MV-4-11 (cell line): Measurements from ENCODE around the gene IL2RG.

Source experiments
- DNase-seq: peaks from one replicate; lab custom pipeline; 2025; lab: John Stamatoyannopoulos, UW

Gene IL2RG

DNA sequence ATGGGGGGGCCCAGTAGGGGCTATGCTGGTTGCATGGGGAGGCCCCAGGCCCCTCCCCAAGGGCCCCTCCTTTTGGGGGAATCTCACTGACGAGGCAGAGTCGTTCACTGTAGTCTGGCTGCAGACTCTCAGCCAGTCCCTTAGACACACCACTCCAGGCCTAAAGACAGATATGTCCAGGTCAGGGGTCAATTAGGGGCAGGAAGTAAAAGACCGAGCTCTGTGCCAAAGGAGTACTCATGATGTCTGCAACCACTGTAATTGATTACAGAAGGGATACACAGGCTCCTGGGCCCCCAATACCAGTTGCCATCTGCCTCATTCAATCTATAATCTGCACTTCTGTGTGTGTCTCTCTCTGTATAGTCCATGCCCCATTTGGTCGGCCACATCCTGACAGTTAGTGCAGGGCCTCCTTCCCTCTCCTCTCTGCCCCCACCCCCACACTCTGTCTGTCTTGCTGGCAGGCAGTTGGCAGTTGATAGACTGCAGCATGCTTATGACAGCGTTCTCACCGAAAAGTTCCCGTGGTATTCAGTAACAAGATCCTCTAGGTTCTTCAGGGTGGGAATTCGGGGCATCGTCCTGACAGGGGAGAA is 3.5 kb downstream of the IL2RG start:
- DNase-seq = peak; percentile 58

DNA sequence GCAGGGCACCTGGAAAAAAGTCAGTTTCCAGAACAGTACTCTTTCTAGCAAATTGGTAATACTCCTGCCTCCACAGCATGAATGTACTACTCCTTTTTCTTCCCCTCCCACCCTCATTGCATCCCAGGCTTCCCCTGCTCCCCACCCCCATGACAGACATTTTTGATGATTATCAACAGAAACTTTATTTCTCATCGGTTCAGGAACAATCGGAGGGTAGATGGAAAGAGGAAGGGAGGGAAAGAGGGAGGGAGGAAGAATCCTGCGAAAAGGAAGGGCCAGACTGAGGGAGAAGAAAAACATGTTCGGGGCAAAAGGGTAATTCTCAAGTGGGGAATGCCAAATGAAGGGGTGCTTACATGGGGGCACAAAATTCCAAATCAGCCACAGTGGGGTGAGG is 4.1 kb downstream of the IL2RG start:
- DNase-seq = no peak

DNA sequence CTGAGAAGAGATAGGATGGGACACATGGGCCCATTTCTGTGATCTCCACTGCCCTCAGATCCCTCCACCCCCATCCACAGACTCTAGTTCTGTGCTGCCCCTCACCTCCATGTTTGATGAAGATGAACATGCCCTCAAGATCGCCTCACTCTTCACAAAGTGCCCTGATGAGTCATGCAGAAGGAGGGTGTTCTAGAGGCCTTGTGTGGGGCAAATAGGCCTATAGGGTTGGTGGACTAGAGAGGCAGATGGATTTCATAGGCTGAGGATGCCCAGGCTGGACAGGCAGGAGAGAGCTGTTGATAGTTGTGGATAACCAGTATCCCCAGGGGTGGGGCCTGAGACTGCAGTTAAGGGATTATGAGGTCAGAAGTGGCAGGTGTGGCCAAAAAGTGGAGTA is 5.0 kb downstream of the IL2RG start, which contains the start of gene CXorf65:
Gene CXorf65 (minus strand): TSS at position 314 of the 400 bp plus-strand sequence. CDS start 184 bp downstream, at position 130.
- peak; percentile 59 for DNase-seq

DNA sequence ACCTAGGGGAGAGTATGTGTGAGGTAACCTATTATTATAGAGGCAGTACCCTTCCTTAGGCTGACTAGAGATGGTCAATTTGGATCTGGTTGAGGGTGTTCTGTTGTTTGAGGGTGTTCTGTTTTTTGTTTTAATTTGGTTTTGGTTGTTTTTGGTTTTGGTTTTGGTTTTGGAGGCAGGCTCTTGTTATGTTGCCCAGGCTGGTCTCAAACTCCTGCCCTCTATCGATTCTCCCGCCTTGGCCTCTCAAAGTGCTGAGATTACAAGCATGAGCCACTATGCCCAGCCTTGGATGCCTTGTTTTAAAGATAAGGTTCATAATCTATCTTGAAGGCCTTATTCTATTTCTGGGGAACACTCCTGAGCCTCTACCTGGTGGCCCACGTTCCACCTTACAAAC is 5.7 kb downstream of the IL2RG start:
- DNase-seq = no peak

DNA sequence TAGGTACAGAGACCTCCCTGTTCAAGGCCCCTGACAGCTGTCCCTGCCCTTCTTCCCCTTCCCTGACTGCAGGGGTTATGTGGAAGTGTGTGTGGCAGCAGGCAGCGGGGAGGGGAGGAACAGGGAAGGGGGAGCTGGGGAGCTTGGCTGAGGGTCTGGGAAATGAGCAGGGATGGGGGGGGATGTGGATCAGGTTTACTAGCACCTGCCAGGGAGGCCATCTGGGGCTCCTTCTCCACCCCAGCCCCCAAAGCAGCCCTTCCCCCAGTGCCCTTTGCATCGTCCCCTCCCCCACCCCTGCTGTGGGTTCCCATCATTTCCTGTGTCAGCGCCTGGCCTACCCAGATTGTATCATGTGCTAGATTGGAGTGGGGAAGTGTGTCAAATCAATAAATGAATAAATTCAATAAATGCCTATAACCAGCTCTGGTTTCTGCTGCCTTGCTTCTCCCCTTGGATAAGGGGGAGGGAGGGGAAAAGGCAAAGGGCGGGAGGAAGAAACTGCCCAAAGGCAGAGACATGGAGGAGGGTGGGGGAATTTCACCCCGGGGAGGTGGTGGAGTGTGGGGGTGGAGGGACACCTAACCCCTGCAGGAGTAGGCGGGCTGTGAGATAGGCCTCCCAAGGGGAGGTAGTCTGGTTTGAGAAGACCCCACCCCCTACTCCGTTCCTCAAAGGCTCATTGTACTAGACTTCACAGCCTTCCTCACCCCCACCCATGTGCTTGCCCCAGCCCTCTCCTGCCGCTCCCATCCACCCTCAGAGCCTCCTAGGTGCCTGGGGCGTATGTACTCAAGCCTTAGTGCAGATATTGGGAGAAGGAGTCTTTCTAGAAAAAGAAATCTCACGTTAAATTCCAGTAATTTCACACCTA is 8.0 kb downstream of the IL2RG start:
- DNase-seq = peak; percentile 34

DNA sequence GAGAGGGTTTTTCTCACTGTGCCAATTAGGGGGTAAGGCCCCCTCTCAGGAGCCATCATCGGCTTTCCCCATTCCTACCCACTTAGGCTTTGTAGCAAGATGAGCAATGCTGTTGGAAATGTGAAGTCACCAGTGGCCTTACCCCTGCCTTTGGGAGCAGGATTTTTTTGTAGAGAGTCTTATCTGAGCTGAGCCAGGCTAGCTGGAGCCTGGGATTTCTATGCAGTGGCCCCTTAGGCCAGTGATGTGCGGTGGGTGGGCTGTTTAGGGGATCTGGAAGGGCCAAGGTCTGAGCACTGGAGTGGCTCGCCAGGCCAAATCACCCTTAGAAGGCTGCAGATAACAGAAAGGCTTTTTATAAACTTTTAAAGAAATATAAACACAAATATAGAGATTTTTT is 9.1 kb downstream of the IL2RG start:
- DNase-seq = no peak

DNA sequence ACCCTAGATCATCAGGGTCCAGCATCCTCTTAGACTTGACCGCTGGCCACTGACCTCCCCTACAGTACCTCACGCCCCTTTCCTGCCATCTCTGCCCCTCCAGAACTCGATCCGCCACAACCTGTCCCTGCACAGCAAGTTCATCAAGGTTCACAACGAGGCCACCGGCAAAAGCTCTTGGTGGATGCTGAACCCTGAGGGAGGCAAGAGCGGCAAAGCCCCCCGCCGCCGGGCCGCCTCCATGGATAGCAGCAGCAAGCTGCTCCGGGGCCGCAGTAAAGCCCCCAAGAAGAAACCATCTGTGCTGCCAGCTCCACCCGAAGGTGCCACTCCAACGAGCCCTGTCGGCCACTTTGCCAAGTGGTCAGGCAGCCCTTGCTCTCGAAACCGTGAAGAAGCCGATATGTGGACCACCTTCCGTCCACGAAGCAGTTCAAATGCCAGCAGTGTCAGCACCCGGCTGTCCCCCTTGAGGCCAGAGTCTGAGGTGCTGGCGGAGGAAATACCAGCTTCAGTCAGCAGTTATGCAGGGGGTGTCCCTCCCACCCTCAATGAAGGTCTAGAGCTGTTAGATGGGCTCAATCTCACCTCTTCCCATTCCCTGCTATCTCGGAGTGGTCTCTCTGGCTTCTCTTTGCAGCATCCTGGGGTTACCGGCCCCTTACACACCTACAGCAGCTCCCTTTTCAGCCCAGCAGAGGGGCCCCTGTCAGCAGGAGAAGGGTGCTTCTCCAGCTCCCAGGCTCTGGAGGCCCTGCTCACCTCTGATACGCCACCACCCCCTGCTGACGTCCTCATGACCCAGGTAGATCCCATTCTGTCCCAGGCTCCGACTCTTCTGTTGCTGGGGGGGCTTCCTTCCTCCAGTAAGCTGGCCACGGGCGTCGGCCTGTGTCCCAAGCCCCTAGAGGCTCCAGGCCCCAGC is 10.5 kb downstream of the IL2RG start:
- DNase-seq = no peak

DNA sequence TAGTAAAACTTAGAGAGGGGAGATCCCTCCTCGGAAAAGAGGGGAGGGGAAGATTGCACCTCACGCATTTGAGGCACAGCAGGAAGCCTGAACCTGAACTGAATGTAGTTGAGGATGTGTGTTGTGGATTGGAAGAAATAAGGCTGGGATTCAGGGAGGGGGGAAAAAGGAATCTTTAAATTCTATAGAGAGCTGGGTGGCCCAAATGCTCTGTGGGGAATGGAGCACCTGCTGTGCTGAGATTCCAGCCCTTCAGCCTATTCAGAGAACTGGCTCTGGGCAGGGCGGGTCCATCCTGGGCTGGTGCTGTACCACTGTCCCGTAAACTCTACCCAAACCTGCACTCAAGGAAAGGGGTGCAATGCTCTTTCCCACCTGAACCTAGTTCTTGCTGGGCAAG is 11.6 kb downstream of the IL2RG start:
- DNase-seq = no peak

DNA sequence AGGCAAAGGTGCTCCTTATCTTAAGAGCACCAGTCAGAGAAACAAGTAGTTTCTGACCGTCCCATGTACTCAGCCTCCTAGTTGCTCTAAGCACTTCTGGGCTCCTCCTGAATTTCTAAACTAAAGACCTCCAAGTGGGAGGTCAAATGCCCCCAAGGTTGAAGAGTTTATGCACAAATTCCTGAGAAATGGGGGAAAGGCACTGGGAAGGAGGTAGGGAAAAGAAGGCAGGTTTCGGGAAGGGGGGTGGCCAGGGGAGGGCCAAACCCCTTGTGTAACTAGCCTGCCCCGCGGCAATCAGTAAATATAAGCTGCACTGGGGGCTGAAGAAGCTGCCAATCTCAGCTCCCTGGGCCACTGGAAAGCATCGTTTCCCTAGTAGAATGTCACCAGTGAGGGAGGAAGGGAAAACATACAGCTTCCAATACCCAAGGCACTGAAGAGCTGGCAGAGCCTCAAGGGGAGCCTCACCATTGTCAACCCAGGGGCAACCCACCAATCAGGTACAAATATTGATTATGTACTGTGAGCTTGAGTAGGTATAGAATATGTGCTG is 12.3 kb downstream of the IL2RG start:
- no peak for DNase-seq

DNA sequence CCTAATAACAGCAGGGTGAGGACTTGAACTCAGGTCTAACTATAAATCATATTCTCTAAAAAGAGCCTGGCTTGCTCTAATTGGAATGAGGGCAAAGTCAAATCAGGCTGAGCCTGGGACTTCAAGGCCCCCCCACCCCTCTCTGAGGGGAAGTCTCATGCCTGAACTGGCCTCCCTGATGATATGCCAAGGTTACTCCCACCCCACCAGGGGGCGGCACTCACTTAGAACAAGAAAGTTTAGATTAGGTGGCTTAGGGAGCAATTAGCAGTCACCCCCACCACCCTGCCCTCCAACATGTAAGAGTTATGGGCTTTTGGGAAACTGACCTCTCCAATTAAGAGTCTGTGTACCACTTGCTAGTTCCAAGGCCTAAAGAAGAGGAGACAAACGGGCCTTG is 13.1 kb downstream of the IL2RG start:
- DNase-seq = peak; percentile 60

DNA sequence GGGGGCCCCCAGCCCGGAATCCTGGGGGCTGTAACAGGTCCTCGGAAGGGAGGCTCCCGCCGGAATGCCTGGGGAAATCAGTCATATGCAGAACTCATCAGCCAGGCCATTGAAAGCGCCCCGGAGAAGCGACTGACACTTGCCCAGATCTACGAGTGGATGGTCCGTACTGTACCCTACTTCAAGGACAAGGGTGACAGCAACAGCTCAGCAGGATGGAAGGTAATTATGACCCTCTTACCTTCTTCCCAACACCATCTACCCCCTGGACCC is 14.7 kb downstream of the IL2RG start:
- DNase-seq = no peak

DNA sequence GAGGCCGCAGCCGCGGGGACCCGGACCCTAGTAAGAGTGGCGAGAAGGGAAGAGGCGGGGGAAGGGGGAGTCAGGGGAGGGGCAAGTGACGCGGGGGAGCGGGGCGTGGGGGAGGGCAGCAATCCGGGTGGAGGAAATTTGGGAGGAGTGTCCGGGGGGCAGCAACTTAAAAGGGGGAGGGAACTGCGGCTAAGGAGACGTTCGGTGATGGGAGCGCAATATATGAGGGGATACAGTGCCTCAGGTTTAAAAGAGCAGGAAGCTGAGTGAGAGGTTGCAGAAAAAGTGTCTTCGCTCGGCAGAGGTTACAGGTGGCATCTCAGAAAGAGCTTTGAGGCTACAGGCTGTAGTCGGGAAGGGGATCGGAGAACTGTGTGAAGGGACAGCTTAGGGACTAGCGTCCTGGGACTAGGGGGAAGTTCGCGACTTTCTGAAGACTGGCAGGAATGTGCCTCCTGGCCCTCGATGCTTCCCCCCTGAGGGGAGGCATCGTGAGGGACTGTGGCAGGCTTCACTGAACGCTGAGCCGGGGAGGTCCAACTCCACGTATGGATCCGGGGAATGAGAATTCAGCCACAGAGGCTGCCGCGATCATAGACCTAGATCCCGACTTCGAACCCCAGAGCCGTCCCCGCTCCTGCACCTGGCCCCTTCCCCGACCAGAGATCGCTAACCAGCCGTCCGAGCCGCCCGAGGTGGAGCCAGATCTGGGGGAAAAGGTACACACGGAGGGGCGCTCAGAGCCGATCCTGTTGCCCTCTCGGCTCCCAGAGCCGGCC is 15.2 kb downstream of the IL2RG start:
- no peak for DNase-seq

DNA sequence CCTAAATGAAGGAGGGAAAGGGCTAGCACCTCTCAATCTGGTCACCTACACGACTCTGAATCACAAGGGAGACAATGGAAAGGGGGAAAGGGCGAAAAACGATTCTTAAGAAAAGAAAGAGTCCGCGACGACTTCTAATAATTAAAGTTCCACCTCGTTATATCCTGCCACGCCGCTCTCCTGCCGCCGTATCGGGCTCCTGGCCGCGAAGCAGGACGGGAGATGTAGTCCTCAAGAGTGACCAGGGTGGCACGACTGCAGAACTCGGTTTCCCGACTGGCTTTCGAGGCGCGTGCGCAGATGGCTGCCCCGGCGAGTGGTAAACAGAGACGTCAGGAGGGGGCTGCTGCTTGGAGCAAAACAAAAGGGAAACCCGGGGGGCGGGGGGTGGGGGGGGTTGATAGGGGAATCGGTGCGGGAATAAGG is 15.8 kb downstream of the IL2RG start, which contains the start of gene FOXO4:
Gene FOXO4 (plus strand): TSS at position 297 of the 426 bp plus-strand sequence. CDS start 678 bp downstream, outside the sequence.
- peak; percentile 72 for DNase-seq

DNA sequence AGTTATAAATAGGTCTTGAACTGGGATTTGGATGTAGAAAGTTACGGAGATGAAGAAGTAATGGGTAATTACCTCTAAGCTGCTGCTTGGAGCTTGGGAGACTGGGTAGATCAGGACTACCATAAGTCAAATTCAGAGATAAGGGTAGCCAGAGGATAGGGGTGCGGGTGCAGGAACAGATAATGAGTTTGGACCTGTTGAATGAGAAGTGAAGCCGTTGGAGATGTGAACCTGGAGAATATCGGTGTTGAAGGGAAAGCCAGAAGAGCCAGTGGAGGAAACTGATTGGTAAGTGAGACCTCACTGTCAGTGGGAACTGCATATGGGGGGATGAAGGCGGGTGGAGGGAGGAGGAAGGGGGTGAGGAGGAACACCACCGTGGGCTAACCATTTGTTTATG is 16.3 kb downstream of the IL2RG start:
- DNase-seq = no peak

DNA sequence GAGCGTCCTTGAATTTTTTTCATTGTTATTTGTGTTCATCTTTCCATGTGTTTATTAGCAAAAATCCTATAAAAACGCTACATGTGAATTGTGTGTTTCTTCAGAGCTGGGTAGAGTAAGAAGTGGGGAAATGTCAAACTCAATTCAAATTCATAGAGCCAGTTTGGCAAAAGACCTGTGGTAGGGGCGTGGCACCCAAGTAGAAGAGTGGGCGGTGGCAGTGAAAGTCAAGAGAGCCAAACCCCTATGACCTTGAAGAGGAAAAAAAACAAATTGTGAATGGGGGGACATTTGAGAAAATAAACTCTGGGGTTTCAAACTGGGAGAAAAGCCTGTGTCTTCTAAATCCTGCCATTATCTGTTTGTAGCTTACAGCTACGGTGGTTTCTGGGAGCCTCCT is 20.1 kb downstream of the IL2RG start:
- no peak for DNase-seq

DNA sequence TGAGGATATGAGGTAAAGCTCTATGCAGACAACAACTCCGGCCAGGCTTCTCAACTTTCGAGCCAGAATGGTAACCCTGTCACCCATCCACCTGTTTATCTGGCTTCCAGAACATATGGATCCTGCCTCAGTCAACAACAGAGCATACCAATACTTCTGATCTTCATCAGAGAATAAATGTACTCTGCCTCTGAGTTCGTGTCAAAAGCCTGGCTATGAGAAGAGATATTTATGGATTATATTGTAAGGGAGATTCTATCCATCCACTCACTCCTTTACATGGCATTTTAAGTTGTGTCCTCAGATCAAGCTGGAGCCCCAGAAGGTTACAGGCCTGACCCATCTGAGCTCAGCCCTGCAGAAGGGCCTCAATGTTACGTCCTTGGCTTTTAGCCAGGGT is 25.5 kb downstream of the IL2RG start:
- DNase-seq = no peak

DNA sequence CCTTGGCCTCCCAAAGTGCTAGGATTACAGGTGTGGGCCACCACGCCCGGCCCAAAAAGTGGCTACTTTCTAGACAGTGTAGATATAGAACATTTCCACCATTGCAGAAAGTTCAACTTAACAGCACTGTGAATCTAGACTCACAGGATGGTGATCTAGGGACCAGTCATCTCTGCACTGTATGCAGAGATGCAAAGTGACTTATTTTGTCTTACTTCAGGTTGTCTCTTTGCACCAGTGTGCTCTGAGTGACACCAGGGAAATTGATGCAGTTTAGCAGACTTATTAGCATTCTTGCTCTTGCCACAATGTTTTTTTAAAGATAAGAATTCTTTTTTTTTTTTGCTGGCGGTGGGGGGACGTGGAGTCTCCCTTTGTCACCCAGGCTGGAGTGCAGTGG is 28.6 kb downstream of the IL2RG start:
- no peak for DNase-seq

DNA sequence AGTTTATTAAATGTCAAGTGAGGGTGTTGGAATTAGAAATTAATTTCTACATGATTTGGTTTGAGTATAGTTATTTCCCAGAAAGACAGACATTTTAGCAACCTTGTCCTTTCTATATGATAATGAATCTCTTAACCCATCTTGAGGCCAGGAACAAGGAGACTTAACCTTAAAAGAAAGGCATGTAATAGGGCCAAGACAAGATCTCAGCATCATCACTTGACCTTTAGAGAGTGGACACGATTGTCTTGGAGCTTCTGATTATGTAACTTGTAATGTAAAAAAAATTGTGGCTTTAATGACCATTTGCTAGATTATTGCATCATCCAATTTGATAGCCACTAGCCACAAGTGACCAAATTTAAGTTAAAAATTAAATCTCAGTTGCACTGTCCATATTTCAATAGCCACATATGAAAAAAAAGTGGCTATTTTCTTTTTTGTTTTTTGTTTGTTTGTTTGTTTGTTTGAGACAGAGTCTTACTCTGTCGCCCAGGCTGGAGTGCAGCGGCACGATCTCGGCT is 29.2 kb downstream of the IL2RG start:
- no peak for DNase-seq

DNA sequence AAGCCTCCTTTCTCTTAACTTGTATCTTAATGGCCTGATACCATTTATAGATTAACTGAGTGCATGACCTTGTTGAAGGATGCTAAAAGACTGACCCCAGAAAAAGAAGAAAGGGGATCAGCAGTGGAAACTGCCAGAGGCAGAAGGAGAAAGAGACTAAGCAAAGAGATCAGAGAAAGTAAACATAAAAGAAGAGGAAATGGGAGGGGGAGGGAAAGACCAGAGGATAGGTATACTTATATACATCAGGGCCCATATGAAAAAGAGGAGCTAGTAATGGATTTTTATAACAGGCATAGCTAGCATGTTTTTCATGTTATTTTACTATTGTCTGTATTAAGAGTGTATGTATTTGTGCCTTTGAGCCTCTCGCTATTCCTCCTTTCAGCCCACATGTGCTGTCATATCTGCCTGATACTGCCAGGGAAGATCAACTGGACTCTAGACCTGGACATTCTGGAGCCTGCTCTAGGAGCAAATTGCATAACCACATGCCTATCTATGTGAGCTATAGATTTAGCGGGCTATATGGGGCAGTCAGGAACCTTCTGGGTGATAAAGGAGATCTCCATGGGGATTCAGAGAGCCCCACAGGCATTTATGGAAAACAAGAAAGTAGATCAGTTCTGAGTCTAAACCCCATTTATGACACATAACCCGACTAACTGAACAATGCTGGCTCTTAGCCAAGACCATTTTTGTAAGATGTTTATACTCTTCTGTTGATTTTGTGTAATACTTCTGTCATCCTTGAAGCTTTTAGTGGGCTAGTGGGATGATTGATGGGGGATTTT is 29.9 kb downstream of the IL2RG start:
- no peak for DNase-seq

DNA sequence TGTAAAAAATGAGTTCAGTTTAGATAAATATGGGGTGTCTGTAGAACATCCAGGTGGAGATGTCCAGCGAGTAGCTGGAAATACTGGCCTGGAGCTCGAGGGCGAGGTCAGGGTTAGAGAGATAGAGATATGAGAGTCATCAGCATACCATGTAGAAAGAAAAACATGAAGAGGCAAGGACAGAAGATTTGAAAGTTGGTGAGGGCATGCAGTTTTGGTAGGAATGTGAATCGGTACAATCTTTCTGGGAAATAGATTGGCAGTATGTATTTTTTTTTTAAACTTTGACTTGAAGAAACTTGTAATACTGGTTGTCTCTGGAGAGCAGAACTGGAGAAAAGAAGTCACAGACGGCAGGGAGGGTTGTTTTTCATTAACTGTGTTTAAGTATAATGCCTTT is 40.8 kb downstream of the IL2RG start:
- no peak for DNase-seq
